ENCODE data around the gene SLC8A3.

Gene SLC8A3

GRCh38 chr14:70093156-70093555 is 95.6 kb downstream of the SLC8A3 start:
- no peaks in the 10 kb centered on the region for H3K9me3 ChIP-seq
- no peak overlapping the region for H3K4me3 ChIP-seq (ENCODE audit: low read depth, low read length)
- no peaks in the 10 kb centered on the region for H3K36me3 ChIP-seq
- H3K4me1 ChIP-seq = no peaks in the 10 kb centered on the region
- no peak for DNase-seq
- TF ChIP-seq CTCF (IDR thresholded peaks at IDR 0.05; ENCODE audit: low read depth, low read length) = no peak
- peaks cover 8% of the 10 kb centered on the region; the same call in 1 of the 2 replicates for H3K27me3 ChIP-seq

- no peaks in the 10 kb centered on the region for H3K36me3 ChIP-seq
- no peaks in the 10 kb centered on the region for H3K9me3 ChIP-seq
- no peaks in the 10 kb centered on the region for H3K4me1 ChIP-seq
- no peak overlapping the region for H3K4me3 ChIP-seq (ENCODE audit: low read depth, low read length)
- TF ChIP-seq CTCF (IDR thresholded peaks at IDR 0.05; ENCODE audit: low read depth, low read length) = no peak
- H3K27me3 ChIP-seq = peaks cover 14% of the 10 kb centered on the region; the same call in 1 of the 2 replicates
- no peak for DNase-seq
These were observed 101.4 kb downstream of the SLC8A3 start for GRCh38 chr14:70087380-70087697.

GRCh38 chr14:70086685-70087379 is 101.9 kb downstream of the SLC8A3 start:
- no peaks in the 10 kb centered on the region for H3K4me1 ChIP-seq
- no peak overlapping the region for H3K4me3 ChIP-seq (ENCODE audit: low read depth, low read length)
- DNase-seq = peak; percentile 34
- H3K36me3 ChIP-seq = no peaks in the 10 kb centered on the region
- peak; percentile 65 for TF ChIP-seq CTCF (IDR thresholded peaks at IDR 0.05; ENCODE audit: low read depth, low read length)
- H3K27me3 ChIP-seq = peaks cover 14% of the 10 kb centered on the region; the same call in 1 of the 2 replicates
- no peaks in the 10 kb centered on the region for H3K9me3 ChIP-seq

- Histone ChIP-seq H3K27me3 (peaks cover 7% of the 10 kb centered on the region; the same call in 1 of the 2 replicates), H3K4me1 (no peaks in the 10 kb centered on the region), H3K36me3 (no peaks in the 10 kb centered on the region), H3K4me3 (ENCODE audit: low read depth, low read length) (no peak overlapping the region), H3K9me3 (no peaks in the 10 kb centered on the region)
- no peak for DNase-seq
- no peak for TF ChIP-seq CTCF (IDR thresholded peaks at IDR 0.05; ENCODE audit: low read depth, low read length)
These were observed 104.5 kb downstream of the SLC8A3 start for GRCh38 chr14:70084226-70084625.

GRCh38 chr14:70082394-70082793 is 106.4 kb downstream of the SLC8A3 start:
- Histone ChIP-seq H3K27me3 (peaks cover 7% of the 10 kb centered on the region; the same call in 1 of the 2 replicates), H3K4me1 (no peaks in the 10 kb centered on the region), H3K36me3 (no peaks in the 10 kb centered on the region), H3K9me3 (no peaks in the 10 kb centered on the region), H3K4me3 (ENCODE audit: low read depth, low read length) (no peak overlapping the region)
- TF ChIP-seq CTCF (IDR thresholded peaks at IDR 0.05; ENCODE audit: low read depth, low read length) = no peak
- no peak for DNase-seq

- DNase-seq = no peak
- H3K36me3 ChIP-seq = no peaks in the 10 kb centered on the region
- H3K9me3 ChIP-seq = no peaks in the 10 kb centered on the region
- H3K4me1 ChIP-seq = no peaks in the 10 kb centered on the region
- no peak overlapping the region for H3K4me3 ChIP-seq (ENCODE audit: low read depth, low read length)
- TF ChIP-seq CTCF (IDR thresholded peaks at IDR 0.05; ENCODE audit: low read depth, low read length) = no peak
- H3K27me3 ChIP-seq = peaks cover 4% of the 10 kb centered on the region; the same call in 1 of the 2 replicates
These were observed 108.7 kb downstream of the SLC8A3 start for GRCh38 chr14:70080076-70080475.
